Loucy (cell line): Measurements from ENCODE around the gene LRCH1.

Source experiments
- CTCF ChIP-seq: fragments of 200-600 bp; sonication (generic); conservative IDR thresholded peaks from 2 replicates; pipeline ENCODE4 v1.5.1; 2014; ENCODE audit warnings: mild to moderate bottlenecking, antibody characterized with exemption, low read length
- EZH2phosphoT487 ChIP-seq: fragments of 200-600 bp; IDR thresholded peaks from 2 replicates; pipeline ENCODE4 v1.6.1; 2018; ENCODE audit warnings: antibody characterized with exemption, mild to moderate bottlenecking, moderate library complexity, borderline replicate concordance

GRCh38 chr13:46571189-46571908 is 18.4 kb downstream of the LRCH1 start:
- TF ChIP-seq CTCF = no peak
- no peak for TF ChIP-seq EZH2phosphoT487
